ENCODE measurements around the gene COL25A1.

DNA sequence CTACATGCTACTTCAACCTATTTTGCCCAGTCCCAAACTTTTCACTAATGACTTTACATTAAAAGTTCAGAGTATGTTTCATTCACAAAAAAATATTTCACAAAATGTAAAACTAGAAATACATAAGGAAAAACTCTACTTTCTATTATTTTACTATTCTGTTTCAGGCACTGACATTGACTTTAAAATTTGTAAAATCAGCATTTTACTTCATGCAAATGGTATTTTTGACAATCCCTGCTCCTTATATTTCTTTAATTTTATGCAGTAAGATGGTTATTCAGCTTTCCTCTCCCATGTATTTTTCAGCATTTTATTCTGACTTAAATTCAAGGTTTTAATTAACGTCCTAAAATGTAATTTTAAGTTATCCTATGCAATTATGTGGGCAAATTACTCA lies 178.5 kb downstream of the COL25A1 start:
- TF ChIP-seq, protein P1, sequence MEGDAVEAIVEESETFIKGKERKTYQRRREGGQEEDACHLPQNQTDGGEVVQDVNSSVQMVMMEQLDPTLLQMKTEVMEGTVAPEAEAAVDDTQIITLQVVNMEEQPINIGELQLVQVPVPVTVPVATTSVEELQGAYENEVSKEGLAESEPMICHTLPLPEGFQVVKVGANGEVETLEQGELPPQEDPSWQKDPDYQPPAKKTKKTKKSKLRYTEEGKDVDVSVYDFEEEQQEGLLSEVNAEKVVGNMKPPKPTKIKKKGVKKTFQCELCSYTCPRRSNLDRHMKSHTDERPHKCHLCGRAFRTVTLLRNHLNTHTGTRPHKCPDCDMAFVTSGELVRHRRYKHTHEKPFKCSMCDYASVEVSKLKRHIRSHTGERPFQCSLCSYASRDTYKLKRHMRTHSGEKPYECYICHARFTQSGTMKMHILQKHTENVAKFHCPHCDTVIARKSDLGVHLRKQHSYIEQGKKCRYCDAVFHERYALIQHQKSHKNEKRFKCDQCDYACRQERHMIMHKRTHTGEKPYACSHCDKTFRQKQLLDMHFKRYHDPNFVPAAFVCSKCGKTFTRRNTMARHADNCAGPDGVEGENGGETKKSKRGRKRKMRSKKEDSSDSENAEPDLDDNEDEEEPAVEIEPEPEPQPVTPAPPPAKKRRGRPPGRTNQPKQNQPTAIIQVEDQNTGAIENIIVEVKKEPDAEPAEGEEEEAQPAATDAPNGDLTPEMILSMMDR (IDR thresholded peaks at IDR 0.05): no peak
- TF ChIP-seq TCF7L2 (IDR thresholded peaks at IDR 0.05; ENCODE audit: low read depth, low read length): no peak
- TF ChIP-seq, protein P2, sequence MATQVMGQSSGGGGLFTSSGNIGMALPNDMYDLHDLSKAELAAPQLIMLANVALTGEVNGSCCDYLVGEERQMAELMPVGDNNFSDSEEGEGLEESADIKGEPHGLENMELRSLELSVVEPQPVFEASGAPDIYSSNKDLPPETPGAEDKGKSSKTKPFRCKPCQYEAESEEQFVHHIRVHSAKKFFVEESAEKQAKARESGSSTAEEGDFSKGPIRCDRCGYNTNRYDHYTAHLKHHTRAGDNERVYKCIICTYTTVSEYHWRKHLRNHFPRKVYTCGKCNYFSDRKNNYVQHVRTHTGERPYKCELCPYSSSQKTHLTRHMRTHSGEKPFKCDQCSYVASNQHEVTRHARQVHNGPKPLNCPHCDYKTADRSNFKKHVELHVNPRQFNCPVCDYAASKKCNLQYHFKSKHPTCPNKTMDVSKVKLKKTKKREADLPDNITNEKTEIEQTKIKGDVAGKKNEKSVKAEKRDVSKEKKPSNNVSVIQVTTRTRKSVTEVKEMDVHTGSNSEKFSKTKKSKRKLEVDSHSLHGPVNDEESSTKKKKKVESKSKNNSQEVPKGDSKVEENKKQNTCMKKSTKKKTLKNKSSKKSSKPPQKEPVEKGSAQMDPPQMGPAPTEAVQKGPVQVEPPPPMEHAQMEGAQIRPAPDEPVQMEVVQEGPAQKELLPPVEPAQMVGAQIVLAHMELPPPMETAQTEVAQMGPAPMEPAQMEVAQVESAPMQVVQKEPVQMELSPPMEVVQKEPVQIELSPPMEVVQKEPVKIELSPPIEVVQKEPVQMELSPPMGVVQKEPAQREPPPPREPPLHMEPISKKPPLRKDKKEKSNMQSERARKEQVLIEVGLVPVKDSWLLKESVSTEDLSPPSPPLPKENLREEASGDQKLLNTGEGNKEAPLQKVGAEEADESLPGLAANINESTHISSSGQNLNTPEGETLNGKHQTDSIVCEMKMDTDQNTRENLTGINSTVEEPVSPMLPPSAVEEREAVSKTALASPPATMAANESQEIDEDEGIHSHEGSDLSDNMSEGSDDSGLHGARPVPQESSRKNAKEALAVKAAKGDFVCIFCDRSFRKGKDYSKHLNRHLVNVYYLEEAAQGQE (IDR thresholded peaks at IDR 0.05; ENCODE audit: insufficient read depth in 1 of 2, low read depth in 2 of 2, low read length in 1 of 2): no peak
- no peak for TF ChIP-seq POLR2AphosphoS5 (IDR thresholded peaks at IDR 0.05; ENCODE audit: low read depth, low read length)
- TF ChIP-seq SIN3A (IDR thresholded peaks at IDR 0.05; ENCODE audit: borderline replicate concordance, insufficient read depth, low read depth, low read length): no peak

Data from Panc1 (cell line).